SH-SY5Y (cell line): ENCODE results near the gene XRCC5.

ENCODE experiments used
- GATA2 ChIP-seq: IDR thresholded peaks from 2 replicates; pipeline ENCODE4 v1.6.1; 2011; ENCODE audit warnings: mild to moderate bottlenecking, low read depth, low read length
- GATA3 ChIP-seq: IDR thresholded peaks from 2 replicates; pipeline ENCODE4 v1.6.1; 2011; ENCODE audit warnings: low read depth, mild to moderate bottlenecking, low read length, moderate library complexity

XRCC5 gene

DNA sequence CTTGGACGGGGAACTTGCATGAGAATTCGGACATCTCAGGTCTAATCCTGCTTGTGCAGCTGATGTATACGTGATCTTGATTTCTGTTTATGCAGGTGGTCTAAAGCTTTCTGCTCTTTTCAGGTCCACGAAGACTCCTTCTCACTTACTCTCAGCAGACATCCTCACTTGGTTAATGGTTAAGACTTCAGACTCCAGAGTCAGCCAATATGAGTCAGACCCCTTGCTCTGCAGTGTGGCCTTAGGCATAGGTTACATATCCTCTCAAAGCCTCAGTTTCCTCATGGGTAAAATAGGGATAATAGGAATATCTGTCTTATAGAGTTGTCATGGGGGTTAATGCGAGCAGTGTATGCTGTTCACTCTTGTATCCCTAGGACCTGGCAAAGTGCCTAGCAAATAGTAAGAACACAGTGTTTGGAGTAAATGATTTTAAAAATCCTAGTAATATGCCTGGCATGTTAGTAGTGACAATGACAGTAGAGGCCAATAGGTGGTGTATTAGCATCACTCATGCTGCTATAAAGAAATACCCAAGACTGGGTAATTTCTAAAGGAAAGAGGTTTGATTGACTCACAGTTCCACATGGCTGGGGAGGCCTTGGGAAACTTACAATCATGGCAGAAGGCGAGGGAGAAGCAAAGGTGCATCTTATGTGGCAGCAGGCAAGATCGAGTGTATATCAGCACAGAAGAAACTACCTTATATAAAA, 42.3 kb downstream of the XRCC5 start:
- TF ChIP-seq GATA2, result no peak
- TF ChIP-seq GATA3, result no peak

DNA sequence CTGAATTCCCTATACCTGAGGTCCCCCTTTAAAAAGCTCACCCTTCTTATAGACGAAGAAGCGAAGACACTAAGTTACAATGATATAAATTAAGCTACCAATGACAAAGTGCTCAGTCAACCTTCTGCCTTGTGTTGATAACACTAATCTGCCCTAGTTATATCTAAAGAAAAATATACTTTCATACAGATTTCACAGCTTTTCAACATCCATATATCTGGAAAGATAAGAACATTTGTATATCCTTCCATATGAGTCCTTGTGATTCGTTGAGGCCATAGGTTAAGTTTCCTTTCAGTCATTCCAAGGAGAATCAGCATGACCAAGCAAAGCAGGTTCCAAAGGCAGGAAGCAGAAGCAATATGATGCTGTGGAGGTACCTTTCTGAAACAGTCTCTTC, 46.8 kb downstream of the XRCC5 start:
- TF ChIP-seq GATA2 (no peak), GATA3 (no peak)

DNA sequence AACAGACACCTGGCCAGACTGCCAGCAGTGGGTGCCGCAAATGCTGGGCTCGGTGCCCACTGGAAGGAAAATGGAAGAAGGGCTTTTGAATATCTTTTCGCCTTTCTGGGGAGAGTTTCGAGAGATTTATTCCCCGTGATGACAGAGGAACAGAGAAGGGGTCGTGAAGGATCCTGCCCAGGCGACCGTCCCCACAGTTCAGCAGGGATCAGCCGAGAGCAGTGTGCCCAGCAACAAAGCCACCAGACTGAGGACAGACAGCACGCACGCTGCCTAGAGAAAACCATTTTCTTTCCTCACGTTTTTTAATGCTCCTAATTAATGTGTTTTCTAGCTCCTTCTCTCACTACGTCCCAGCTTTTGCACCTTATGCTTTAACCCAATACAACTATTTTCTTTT, 47.7 kb downstream of the XRCC5 start:
- TF ChIP-seq GATA3, result no peak
- no peak for TF ChIP-seq GATA2

DNA sequence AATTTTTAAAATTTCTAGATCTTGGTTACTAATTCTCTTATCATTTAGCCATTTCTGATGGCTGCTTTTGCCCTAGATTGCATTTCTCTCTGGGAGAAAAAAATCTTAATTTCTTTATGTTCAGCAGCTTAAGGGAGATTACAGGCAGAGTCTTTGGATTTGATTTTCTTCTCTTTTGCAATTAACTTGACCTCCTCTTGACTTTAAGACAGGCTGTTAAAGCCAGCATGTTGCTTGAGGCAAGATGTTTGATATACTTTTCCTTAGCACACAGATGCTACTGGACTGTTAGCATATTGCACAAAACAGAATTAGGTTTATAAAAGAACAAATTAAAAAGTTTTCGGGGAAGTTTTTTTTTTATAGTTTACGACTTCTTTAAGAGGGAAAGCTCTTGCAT, 50.0 kb downstream of the XRCC5 start:
- no peak for TF ChIP-seq GATA3
- no peak for TF ChIP-seq GATA2

DNA sequence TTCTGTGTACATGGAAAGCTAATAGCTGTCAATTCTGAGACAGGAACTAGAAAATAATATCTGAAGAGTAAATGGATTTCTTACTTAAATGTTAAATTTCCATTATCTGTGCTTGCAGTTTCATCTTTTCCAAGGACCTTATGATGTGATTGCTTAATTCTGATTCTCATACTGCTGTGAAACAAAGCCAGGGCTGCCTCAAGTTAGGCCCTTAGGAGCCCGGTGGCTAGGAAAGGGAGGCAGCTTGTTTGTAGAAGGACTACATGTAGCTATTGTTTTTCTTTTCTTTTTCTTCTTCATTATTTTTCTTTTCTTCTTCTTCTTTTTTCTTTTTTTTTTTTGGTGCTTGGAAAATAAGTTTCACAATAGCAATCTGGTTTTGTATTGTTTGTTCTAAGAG, 50.5 kb downstream of the XRCC5 start:
- TF ChIP-seq GATA3, result no peak
- TF ChIP-seq GATA2, result no peak

DNA sequence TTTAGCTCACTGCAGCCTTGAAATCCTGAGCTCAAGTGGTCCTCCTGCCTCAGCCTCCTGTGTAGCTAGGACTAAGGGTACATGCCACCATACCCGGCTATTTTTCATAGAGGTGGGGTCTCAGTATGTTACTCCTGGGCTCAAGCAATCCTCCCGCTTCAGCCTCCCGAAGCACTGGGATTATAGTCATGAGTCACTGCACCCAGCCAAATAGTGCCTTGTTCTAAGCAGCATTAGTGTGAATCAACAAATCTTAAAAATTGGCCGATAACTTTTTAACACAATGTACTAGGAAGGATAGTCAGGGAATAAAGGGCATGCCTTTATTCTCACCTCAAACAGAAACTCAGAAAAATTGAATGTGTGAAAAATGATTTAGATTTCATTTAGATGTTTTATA, 51.6 kb downstream of the XRCC5 start:
- no peak for TF ChIP-seq GATA2
- TF ChIP-seq GATA3, result no peak

DNA sequence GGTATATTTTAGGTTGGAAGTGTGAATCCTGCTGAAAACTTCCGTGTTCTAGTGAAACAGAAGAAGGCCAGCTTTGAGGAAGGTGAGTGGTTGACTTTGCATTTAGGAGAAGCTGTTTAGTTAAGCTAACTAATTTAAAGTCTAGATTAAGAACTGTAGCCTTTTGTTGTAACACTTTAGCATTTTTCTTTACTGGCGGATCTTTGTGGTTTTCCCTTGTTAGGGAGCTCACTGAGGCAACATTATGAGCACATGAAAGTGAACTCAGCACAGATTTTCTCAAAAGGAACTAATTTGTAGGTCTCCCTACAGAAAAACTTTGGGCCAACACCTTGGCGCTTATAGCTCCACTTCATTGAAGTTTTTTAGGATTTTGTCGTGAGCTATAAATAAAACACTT, 52.8 kb downstream of the XRCC5 start:
- no peak for TF ChIP-seq GATA3
- TF ChIP-seq GATA2, result no peak

DNA sequence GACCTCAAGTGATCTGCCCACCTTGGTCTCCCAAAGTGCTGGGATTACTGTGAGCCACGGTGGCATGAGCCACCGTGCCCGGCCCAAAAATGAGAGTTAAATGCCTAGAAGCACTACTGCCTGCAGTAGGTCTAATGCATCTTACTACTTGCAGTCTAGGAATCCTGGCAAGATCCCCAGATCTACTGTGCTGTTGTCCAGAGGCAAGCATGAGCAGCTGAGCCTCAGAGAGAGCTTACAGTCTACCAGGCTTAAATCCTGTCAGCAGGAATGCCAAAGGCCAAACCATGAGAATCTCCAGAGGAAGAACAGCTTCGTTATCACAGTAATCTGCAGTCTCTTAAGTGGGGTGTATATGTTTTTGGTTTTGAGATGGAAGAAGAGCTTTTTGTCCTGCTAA, 54.4 kb downstream of the XRCC5 start:
- TF ChIP-seq GATA3 (no peak), GATA2 (no peak)

DNA sequence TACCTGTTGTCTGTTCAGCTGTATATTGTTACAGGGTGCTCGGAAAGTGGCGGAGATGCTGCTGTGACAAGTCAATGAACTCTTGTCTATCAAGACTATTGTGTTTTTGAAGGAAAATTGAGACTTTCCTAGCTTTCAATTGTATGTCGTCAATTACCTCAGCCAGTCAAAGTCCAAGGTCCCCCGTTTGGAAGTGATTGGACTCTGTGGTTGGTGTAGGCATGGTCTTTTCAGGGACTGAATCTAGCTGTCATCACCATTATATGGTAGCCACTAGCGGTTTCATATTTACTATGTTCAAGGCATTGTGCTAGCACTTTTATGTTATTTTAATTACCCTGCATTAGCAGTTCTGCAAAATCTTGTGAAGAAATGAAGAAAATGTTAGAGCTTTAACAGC, 54.9 kb downstream of the XRCC5 start:
- TF ChIP-seq GATA3 (no peak), GATA2 (no peak)

DNA sequence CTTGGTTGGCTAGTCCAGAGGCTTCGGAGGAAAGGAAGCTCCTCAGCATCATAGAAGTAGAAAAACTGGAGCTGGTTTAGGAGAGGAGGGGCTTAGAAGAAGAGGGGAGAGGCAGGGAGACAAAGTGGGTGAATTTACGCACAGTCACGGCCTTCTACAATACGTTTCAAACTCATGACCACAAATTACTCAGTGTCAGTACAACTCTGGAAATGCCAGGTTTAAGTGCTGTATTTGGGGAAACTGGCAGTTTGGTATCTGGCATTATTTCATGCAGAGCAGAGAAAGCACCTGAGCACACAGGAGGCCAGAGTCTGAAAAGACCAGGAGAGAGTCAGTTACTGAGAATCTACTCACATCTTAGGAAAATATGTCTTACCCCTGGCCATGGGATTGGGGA, 55.4 kb downstream of the XRCC5 start:
- TF ChIP-seq GATA3 (no peak), GATA2 (no peak)

DNA sequence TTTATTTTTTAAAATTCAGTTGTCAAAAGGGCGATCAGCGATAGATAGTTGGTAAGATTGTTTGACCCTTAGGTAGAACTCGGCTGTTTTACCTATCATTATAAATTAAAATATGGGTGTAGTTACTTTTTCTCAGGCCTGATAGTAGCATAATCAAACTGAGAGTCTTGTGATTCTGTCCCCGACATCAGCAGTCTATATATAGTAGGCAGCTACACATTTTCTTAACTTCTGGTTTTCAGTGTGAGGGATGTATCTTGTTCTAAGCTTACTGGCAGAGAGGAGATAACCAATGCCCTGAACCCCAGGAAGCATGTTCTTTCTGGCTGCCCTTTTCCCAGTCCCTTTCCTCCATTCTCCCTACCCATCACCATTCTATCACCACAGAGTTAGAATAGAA, 56.6 kb downstream of the XRCC5 start:
- TF ChIP-seq GATA2 (no peak), GATA3 (no peak)

DNA sequence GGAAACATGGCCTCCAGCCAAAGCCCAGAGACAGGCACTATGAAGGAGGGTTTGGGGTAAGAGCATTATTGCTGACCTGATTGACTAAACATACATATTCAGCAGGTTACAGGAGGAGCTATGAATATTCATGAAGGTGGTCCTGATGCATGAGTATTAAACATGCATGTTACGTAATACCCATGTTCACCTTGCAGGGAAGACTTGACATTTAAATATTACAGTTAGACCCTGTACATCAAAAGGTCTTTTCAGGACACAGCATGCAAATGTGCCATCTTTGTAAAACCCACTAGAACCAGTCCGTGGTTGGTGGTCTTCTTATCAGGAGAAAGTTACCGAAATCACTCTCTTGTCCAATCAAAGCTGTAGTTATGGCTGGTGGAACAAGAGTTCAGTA, 59.9 kb downstream of the XRCC5 start:
- TF ChIP-seq GATA3 (no peak), GATA2 (no peak)

DNA sequence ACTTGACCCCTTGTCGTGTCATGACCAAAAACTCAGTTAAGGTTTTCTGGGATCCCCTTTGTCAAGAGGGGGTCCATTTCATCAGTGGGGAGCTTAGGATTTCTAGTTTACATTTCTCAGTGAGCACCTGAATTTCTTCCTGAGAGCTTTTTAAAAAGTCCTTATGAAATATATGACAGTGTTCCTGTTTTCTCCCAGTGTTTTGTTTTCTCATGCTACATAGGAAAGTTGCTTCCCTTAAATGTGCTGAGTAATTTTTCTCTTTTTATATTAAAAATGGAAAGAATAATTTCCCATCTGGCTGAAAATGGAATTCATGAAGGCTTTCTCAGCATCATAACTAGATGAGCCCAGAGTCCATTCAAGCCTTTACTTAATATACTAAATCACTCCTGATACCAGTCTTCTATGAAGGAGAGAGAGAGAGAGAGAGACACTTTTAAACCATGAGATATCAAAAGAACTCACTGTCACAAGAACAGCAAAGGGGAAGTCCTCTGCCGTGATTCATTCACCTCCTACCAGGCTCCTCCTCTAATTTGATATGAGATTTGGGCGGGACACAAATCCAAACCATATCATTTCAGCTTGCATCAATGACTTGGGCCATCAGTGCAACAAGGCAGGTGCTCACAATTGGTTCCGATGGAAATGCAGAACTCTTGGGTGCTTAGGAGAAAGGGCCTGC, 61.1 kb downstream of the XRCC5 start:
- TF ChIP-seq GATA3 (no peak), GATA2 (no peak)

DNA sequence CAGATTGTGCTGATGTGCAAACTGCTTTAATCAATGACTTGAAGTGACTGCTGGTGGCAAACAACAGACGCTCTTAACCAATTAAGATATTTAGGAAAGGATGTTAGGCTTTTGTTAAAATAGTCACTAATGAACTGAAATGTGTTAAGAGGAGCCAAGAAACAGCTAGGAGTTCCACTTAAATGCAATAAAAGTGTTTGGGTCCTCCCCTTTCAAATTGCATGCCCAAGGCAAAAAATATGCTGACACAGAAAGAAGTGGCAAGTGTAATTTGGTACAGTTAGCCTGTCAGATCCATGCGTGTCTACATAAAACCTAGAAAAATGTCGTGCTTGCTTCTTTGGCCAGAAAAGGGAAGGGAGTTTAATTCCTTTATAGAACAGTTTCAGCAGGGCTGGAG, 61.9 kb downstream of the XRCC5 start:
- no peak for TF ChIP-seq GATA3
- no peak for TF ChIP-seq GATA2

DNA sequence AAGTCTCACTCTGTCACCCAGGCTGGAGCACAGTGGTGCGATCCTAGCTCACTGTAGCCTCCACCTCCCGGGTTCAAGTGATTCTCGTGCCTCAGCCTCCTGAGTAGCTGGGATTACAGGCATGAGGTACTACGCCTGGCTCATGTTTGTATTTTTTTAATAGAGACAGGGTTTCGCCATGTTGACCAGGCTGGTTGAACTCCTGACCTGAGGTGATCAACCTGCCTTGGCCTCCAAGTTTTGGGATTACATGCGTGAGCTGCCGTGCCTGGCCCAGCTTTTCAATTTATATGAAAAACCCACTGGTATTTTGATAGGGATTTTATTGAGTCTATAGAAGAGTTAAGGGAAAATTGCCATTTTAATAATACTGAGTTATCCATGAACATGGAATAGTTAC, 63.3 kb downstream of the XRCC5 start:
- no peak for TF ChIP-seq GATA2
- no peak for TF ChIP-seq GATA3
